GM19025 (cell line): ENCODE measurements around the gene PELI1.
"Not testable (repeated sequence)": the region's sequence is repeated elsewhere in the genome, so short reads cannot be mapped to it uniquely, and the experiment has no call there.

Experiments used
- ATAC-seq: cut with Tn5 transposase; IDR thresholded peaks from one replicate; pipeline ENCODE4 v1.9.1; 2021; ENCODE audit warnings: mild to moderate bottlenecking, low read depth, moderate library complexity; ENCODE audit not compliant: unreplicated experiment

PELI1 gene

GRCh38 chr2:64124571-64124970 is 19.6 kb downstream of the PELI1 start:
- no peak for ATAC-seq

DNA sequence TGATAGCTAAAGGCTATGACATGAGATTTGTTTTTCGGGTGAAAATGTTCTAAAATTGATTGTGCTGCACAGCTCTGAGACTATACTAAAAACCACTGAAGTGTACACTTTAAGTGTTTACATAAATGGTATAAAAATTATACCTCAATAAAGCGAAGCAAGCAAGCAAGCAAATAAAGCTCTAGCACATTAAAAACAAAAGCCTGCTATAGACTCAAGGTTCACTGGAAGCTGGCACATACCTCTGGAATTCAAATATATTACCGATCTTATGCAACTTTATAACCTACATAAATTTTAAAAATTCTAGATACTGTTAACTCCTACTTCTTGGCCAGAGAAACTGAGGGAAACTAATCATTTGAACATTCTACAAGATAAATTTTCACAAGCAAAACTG is 20.1 kb downstream of the PELI1 start:
- no peak for ATAC-seq

DNA sequence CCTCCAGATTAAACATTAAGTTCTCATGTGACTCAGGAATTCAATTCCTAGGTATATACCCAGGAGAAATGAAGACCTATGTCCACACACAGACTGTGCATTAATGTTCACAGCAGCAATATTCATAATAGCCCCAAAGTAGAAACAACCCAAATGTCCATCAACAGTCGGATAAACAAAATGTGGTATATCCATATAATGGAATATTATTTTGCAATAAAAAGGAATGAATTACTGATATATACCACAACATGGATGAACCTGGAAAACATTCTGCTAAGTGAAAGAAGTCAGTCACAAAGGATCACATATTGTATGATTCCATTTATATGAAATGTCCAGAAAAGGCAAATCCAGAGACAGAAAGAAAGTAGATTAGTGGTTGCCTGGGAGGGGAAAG is 20.5 kb downstream of the PELI1 start:
- no peak for ATAC-seq

DNA sequence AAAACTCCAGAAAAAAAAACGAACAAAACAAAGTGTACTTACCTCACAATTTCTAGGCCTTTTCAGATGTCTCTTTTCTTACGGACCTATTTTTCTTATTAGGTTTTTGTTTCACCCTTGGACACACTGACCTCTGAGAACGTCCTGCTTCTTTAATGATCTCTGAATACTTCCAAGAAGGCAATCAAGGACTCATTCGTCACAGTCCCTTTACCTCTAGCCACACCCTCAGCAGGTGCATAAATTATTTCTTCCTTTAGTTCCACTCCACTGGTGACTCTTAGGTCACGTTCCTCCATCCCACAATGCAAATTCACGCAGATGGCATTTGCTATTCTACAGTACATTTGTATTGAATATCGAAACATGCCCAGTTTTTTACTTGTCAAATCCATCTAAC is 21.9 kb downstream of the PELI1 start:
- ATAC-seq, result no peak

DNA sequence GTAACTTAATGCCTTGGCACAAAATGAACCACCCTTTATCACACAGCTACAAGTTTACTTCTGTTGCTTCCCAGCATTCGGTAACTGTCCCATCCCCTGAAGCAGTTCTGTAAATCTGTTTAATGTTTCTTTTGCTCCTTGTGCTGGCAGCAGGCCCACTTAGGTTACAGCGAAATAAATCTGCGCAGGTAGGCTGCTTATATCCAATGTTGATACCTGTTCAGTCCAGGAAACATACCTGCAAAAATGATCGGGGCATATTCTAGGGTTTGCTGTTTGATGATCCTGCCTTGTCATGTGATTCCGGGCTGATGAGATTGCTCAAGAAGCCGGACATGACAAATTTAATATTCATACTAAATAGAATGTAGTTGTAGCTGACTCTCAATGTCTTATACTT is 23.3 kb downstream of the PELI1 start:
- no peak for ATAC-seq

- no peak for ATAC-seq
These were observed 24.2 kb downstream of the PELI1 start for GRCh38 chr2:64120008-64120407.

GRCh38 chr2:64119369-64119768 is 24.9 kb downstream of the PELI1 start:
- no peak for ATAC-seq

DNA sequence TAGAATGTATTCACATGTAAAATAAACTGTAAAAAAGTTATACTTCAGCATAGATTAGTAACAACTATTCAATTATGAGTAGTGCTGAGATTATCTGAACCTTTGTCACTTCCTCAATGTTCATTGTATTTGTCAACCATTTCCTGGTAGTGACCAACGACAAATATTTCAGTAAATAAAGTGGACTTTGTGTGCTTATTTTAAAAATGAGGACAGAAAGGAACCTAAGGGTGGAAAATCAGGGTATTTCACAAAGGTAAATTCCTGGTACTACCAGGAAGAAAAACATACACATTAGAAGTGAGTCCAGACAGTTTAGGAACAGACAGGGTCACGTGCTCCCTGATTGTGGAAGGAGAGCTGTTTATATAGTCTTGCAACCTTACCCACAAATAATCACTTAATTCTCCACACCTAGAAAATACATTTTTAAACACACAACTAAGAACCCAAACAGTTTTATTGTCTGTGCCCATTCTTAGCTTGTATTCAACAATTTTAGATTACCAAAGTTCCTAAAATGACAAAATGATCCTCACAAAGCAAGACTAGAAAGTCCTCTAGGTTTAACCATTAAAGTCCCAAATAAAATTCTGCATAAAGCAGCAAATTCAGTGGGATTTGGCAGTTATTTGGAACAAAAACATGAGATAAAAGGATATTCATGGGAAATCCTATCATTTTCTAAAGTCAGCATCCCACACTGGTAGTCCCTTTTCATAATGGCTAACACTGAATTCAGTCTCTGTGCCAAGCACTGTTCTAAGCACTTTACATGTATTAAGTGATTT is 28.2 kb downstream of the PELI1 start:
- no peak for ATAC-seq

- peak; percentile 54 for ATAC-seq
These were observed 29.3 kb downstream of the PELI1 start for GRCh38 chr2:64114912-64115277.

DNA sequence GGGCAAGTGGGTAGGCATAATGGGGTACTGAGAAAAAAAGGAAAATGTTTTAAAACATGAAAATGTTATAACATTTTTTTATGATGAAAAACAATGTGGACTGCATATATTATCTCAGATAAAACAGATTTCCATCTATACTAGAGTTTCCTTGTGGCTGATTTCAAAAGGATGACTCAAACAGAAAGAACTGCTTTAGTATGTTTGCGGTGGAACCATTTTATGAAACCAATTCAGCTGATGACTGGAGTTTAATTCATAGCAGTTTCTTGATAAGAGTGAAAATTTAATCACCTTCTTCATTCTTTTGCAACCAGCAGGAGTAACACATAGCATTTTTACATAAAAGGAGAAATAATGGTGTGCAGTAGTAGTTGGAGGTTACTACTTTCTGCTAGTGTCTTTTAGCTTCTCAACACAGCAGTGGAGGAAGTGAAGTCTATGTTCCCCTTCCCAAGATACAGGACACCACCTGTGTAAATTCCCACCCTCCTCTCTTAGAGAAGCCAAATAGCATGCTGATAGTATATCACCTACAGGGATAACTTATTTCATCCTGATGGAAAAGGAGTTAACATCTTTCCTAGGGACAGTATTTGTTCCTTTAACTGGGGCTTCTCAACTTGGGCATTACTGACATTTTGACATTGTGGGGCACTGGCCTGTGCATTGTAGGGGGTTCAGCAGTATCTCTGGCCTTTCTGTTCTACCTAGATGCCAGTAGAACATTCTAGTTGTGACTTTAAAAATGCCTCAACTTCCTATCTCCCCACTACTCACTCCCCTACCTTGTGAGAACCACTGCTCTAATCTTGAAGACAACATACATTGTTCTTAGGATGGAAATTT is 29.9 kb downstream of the PELI1 start:
- peak; percentile 44 for ATAC-seq

- ATAC-seq, result no peak
These were observed 32.2 kb downstream of the PELI1 start for GRCh38 chr2:64112016-64112415.

- ATAC-seq, result no peak
These were observed 32.8 kb downstream of the PELI1 start for GRCh38 chr2:64111426-64111825.

- no peak for ATAC-seq
These were observed 35.5 kb downstream of the PELI1 start for GRCh38 chr2:64108666-64109241.

DNA sequence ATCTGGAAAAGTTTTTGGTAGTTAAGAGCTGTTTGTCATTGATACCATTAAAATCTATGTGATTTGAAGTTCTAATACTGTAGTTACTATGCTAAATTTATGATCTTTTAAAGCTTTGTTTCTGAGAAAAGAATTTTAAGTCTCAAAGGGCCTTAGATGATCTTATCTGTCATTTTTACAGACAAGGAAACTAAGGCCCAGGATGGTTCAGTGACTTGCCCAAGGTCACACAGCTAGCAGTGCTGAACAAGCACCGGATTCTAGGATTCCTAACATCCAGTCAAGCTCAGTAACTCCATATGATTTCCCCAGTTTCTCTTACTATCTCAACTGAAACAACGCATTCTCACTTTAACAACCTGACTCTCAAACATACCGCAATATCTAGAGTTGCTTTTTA is 37.7 kb downstream of the PELI1 start:
- no peak for ATAC-seq

GRCh38 chr2:64105670-64106461 is 38.4 kb downstream of the PELI1 start:
- no peak for ATAC-seq

DNA sequence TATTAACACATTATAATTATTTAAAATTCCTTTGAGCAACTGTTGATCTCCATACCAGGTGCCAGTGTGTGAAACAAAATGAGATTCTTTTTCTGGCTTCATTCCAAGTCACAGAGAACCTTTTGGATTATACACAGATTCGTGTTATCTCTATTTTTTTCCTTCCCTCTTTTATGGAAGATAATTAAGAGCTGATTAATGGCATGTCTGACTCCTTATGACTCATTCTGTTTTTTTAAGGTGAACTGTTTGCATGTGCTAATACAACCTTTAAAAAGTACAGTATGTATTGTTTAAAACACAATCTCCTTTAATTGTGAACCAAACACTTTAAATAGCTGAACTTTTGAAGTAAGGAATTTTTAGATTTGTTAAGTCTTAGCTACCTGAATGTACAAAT is 39.3 kb downstream of the PELI1 start:
- ATAC-seq, result no peak

- not testable (repeated sequence) for ATAC-seq
These were observed 41.5 kb downstream of the PELI1 start for GRCh38 chr2:64102736-64103135.

- peak; percentile 48 for ATAC-seq
These were observed 43.1 kb downstream of the PELI1 start for GRCh38 chr2:64101141-64101591.

DNA sequence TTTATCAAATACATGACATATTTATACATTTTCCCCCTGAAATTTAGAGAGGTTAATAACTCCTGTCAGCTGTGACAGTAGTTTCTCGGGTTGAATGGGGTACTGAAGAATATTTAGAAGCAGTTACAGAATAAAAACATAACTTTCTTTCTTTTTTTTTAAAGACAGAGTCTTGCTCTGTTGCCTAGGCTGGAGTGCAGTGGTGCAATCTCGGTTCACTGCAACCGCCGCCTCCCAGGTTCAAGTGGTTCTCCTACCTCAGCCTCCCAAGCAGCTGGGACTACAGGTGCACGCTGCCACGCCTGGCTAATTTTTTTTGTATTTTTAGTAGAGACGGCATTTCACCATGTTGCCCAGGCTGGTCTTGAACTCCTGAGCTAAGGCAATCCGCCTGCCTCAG is 43.6 kb downstream of the PELI1 start:
- not testable (repeated sequence) for ATAC-seq

DNA sequence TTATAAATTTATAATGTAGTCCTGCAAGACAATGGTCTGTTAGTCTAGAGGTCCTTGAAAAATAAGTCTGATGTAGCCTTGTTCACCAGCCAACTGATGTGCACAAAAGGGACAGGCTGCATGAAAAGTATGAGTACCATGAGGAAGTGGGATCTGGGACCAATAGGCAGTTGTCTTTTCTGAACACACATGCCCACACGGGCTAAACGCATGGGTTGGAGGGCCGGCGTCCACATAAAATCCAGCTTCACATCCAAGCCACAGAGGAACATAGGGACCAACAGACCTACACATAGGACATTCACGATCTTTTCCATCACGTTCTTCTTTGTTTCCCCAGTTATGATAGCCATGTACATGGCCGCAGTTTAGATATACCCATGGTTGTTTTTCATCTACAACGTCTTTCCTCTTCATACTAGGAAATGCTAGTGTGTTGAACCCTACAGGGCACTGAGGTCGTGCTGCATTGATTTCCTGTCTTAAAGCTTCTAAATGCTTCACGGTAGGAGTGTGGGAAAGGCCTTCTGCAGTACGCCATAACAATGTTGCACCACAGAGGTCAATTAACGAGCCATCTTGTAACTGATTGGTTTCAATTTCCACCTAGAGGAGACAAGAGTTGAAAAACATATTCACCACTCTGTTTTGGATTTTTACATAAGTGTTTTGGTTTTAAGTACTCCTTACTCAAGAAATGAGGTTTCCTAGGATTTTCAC is 49.4 kb downstream of the PELI1 start:
- ATAC-seq, result no peak
